GM18951 (cell line): ENCODE measurements around the gene OXSM.

Experiments used
- POLR2A ChIP-seq: IDR thresholded peaks from 4 replicates; pipeline ENCODE4 v1.6.1; 2011; ENCODE audit warnings: mild to moderate bottlenecking; ENCODE audit not compliant: insufficient read length, insufficient read depth; ENCODE audit errors: extremely low read depth
- in situ Hi-C: fragments of 300-500 bp; cut with MboI; formaldehyde crosslinking; loops from one replicate; pipeline ENCODE4 v1.12.0; 2022; ENCODE audit warnings: low sequenced_read_pairs, mixed read lengths, inconsistent platforms; ENCODE audit not compliant: unreplicated experiment

Gene OXSM

GRCh38 chr3:25820816-25821486, 31.1 kb downstream of the OXSM start:
- in situ Hi-C loops = no loop called here
- TF ChIP-seq POLR2A = no peak

GRCh38 chr3:25821746-25822573, 32.1 kb downstream of the OXSM start:
- no peak for TF ChIP-seq POLR2A
- in situ Hi-C loops = no loop called here

- in situ Hi-C loops = no loop called here
- TF ChIP-seq POLR2A = no peak
Observed at GRCh38 chr3:25823314-25823713, 33.4 kb downstream of the OXSM start.

GRCh38 chr3:25826510-25826909, 36.6 kb downstream of the OXSM start:
- TF ChIP-seq POLR2A = no peak
- in situ Hi-C loops = no loop called here

GRCh38 chr3:25830373-25831280, 40.7 kb downstream of the OXSM start:
- in situ Hi-C loops = no loop called here
- TF ChIP-seq POLR2A = no peak

- in situ Hi-C loops = no loop called here
- no peak for TF ChIP-seq POLR2A
Observed at GRCh38 chr3:25831578-25831977, 41.7 kb downstream of the OXSM start.

- TF ChIP-seq POLR2A = no peak
- in situ Hi-C loops = no loop called here
Observed at GRCh38 chr3:25834346-25834745, 44.5 kb downstream of the OXSM start.

- in situ Hi-C loops = no loop called here
- no peak for TF ChIP-seq POLR2A
Observed at GRCh38 chr3:25836579-25836978, 46.7 kb downstream of the OXSM start.

GRCh38 chr3:25837038-25837437, 47.1 kb downstream of the OXSM start:
- no peak for TF ChIP-seq POLR2A
- in situ Hi-C loops = no loop called here

- no peak for TF ChIP-seq POLR2A
- in situ Hi-C loops = no loop called here
Observed at GRCh38 chr3:25840099-25840498, 50.2 kb downstream of the OXSM start.

- TF ChIP-seq POLR2A = no peak
- in situ Hi-C loops = no loop called here
Observed at GRCh38 chr3:25843332-25843731, 53.4 kb downstream of the OXSM start.
